Keratinocyte (primary cell): ENCODE measurements around the gene PPM1B. TPM values are rescaled to one million over a fixed set of nuclear protein-coding genes. Genes with fewer than 3 reads are reported as not detected.

Source experiments
- DNase-seq: peaks from one replicate; pipeline ENCODE4 v3.0.0-alpha.2; 2011; ENCODE audit warnings: low read depth, missing footprints, low spot score
- FAIRE-seq: peaks from 2 replicates; lab custom pipeline; 2011; peaks lifted over from hg19 to GRCh38; lab: Jason Lieb, UNC
- H2AFZ ChIP-seq: 2 replicates; pipeline ENCODE4 v1.6.0; 2012; ENCODE audit warnings: low read length, control low read depth, inconsistent platforms; ENCODE audit not compliant: control insufficient read depth
- H3K27ac ChIP-seq: 2 replicates; pipeline ENCODE4 v1.5.1; 2011; ENCODE audit warnings: low read length; ENCODE audit not compliant: control insufficient read depth, insufficient read depth
- H3K27me3 ChIP-seq: 3 replicates; pipeline ENCODE4 v1.6.0; 2011; ENCODE audit warnings: low read length; ENCODE audit not compliant: control insufficient read depth, insufficient read depth; ENCODE audit errors: extremely low read depth
- H3K36me3 ChIP-seq, 2 experiments: 2 replicates in 1 of 2; 3 replicates in 1 of 2; pipeline ENCODE4 v1.5.1; 2011; ENCODE audit warnings: low read length in 2 of 2, mild to moderate bottlenecking in 1 of 2; ENCODE audit not compliant: control insufficient read depth in 2 of 2, insufficient read depth in 2 of 2; ENCODE audit errors: extremely low read depth in 1 of 2
- H3K4me1 ChIP-seq: 3 replicates; pipeline ENCODE4 v1.5.1; 2011; ENCODE audit warnings: low read length; ENCODE audit not compliant: control insufficient read depth, insufficient read depth; ENCODE audit errors: extremely low read depth
- H3K4me2 ChIP-seq: 3 replicates; pipeline ENCODE4 v1.6.0; 2011; ENCODE audit warnings: low read depth, low read length; ENCODE audit not compliant: control insufficient read depth, insufficient read depth; ENCODE audit errors: extremely low read depth
- H3K4me3 ChIP-seq, 3 experiments: fragments of 200-600 bp in 1 of 3; sonication (generic) in 1 of 3; 2 replicates in 2 of 3; 3 replicates in 1 of 3; pipeline ENCODE4 v1.5.1; 2011 to 2016; ENCODE audit warnings: low read length in 3 of 3, mild to moderate bottlenecking in 3 of 3, control low read depth in 2 of 3, inconsistent platforms in 1 of 3, low read depth in 1 of 3, mixed read lengths in 1 of 3, mixed run types in 1 of 3, moderate library complexity in 1 of 3; ENCODE audit not compliant: control insufficient read depth in 2 of 3, insufficient read depth in 2 of 3; ENCODE audit errors: extremely low read depth in 1 of 3
- H3K79me2 ChIP-seq: 2 replicates; pipeline ENCODE4 v1.6.0; 2012; ENCODE audit warnings: low read length; ENCODE audit not compliant: control insufficient read depth, insufficient read depth
- H3K9ac ChIP-seq: 3 replicates; pipeline ENCODE4 v1.6.0; 2011; ENCODE audit warnings: low read length; ENCODE audit not compliant: control insufficient read depth, insufficient read depth; ENCODE audit errors: extremely low read depth
- H3K9me1 ChIP-seq: 3 replicates; pipeline ENCODE4 v1.6.0; 2011; ENCODE audit warnings: low read length; ENCODE audit not compliant: control insufficient read depth, insufficient read depth; ENCODE audit errors: extremely low read depth
- H3K9me3 ChIP-seq: 2 replicates; pipeline ENCODE4 v1.5.1; 2012; ENCODE audit warnings: low read depth, low read length; ENCODE audit not compliant: control insufficient read depth
- H4K20me1 ChIP-seq: 3 replicates; pipeline ENCODE4 v1.6.0; 2011; ENCODE audit warnings: low read length; ENCODE audit not compliant: control insufficient read depth, insufficient read depth; ENCODE audit errors: extremely low read depth
- EZH2 ChIP-seq: IDR thresholded peaks from one replicate; pipeline ENCODE4 v1.6.1; 2012; ENCODE audit warnings: inconsistent platforms, mild to moderate bottlenecking, low read length, moderate library complexity
- dilution Hi-C: fragments of 300-500 bp; cut with MboI; formaldehyde crosslinking; loops from one replicate; pipeline ENCODE4 v1.7.0; 2020; ENCODE audit warnings: low sequenced_read_pairs; ENCODE audit not compliant: extremely low pct_ligation_motif_present
- polyA plus RNA-seq, 5 experiments: library from polyadenylated mRNA; depleted of rRNA in 3 of 5; stranded (reverse) in 3 of 5; stranded (forward) in 1 of 5; unstranded in 1 of 5; fragments of >200 nt; gene quantifications; 1 replicate in 1 of 5; 2 replicates in 3 of 5; 3 replicates in 1 of 5; pipeline versions ENCODE4 v1.2.1 to v1.2.3, GENCODE V29; 2011 to 2012; ENCODE audit warnings: missing spikeins in 2 of 5, low read depth in 1 of 5, low replicate concordance in 1 of 5
- small RNA-seq, 3 experiments: library from RNA; depleted of rRNA; stranded (forward); fragments of <200 nt; gene quantifications; one replicate each; pipeline ENCODE3, GENCODE V24; 2012; ENCODE audit warnings: low read depth in 3 of 3, low replicate concordance in 1 of 3; ENCODE audit not compliant: insufficient read length in 3 of 3
- TF ChIP-seq, protein P1 (sequence below), 3 experiments: IDR thresholded peaks in 1 of 3; conservative IDR thresholded peaks in 1 of 3; optimal IDR thresholded peaks in 1 of 3; 2 replicates in 2 of 3; 3 replicates in 1 of 3; pipeline versions ENCODE3 to v1.5.1; 2011; ENCODE audit warnings: low read length in 3 of 3, mild to moderate bottlenecking in 3 of 3, moderate library complexity in 2 of 3, control low read depth in 1 of 3, inconsistent platforms in 1 of 3; ENCODE audit not compliant: insufficient read depth in 2 of 3; ENCODE audit errors: extremely low read depth in 1 of 3

The PPM1B gene
- polyA plus RNA-seq, 1 donor (not counting 4 experiments of a cell fraction or from before 2014, with no cell fraction given): 34.5 TPM

GRCh38 chr2:44280869-44281268, 112.2 kb downstream of the PPM1B start:
- Histone ChIP-seq H3K9me3 (no peaks in the 10 kb centered on the region), H4K20me1 (no peaks in the 10 kb centered on the region), H3K4me2 (no peak overlapping the region), H3K36me3 (no peaks in the 10 kb centered on the region), H3K27ac (no peak overlapping the region), H3K27me3 (no peaks in the 10 kb centered on the region), H3K4me1 (no peaks in the 10 kb centered on the region), H3K79me2 (no peaks in the 10 kb centered on the region), H3K9me1 (no peaks in the 10 kb centered on the region), H3K9ac (no peak overlapping the region), H2AFZ (no peak overlapping the region), H3K4me3 (no peak overlapping the region)
- FAIRE-seq: no peak
- TF ChIP-seq EZH2: no peak
- TF ChIP-seq, protein P1, sequence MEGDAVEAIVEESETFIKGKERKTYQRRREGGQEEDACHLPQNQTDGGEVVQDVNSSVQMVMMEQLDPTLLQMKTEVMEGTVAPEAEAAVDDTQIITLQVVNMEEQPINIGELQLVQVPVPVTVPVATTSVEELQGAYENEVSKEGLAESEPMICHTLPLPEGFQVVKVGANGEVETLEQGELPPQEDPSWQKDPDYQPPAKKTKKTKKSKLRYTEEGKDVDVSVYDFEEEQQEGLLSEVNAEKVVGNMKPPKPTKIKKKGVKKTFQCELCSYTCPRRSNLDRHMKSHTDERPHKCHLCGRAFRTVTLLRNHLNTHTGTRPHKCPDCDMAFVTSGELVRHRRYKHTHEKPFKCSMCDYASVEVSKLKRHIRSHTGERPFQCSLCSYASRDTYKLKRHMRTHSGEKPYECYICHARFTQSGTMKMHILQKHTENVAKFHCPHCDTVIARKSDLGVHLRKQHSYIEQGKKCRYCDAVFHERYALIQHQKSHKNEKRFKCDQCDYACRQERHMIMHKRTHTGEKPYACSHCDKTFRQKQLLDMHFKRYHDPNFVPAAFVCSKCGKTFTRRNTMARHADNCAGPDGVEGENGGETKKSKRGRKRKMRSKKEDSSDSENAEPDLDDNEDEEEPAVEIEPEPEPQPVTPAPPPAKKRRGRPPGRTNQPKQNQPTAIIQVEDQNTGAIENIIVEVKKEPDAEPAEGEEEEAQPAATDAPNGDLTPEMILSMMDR (optimal IDR thresholded peaks at IDR 0.05 in 1 of 3, IDR thresholded peaks at IDR 0.05 in 1 of 3, conservative IDR thresholded peaks at IDR 0.05 in 1 of 3; ENCODE audit: extremely low read depth in 1 of 3, insufficient read depth in 2 of 3, low read length in 3 of 3): no peak
- no peak for DNase-seq
- dilution Hi-C loops: no loop called here

Small RNA genes within 50 kb of the gene (small RNA-seq; reads per million reads assigned to genes)
- 0 reads per million in 3 experiments for gene RNU6-566P

Other genes with a start within 250 kb of the PPM1B start
- 59.0 to 115 TPM (median 61.4 TPM) in 3 replicates for gene LRPPRC, start 172.9 kb upstream of the PPM1B start, polyA plus RNA-seq
- not detected in 3 replicates for gene SLC3A1, start 106.6 kb downstream of the PPM1B start, polyA plus RNA-seq
- gene PREPL, start 192.6 kb downstream of the PPM1B start, polyA plus RNA-seq: 20.0 to 36.4 TPM (median 29.1 TPM) in 3 replicates
- 6.7 to 9.9 TPM (median 8.8 TPM) in 3 replicates for gene CAMKMT, start 193.1 kb downstream of the PPM1B start, polyA plus RNA-seq